ENCODE measurements around the gene IL1A. TPM values are rescaled to one million over a fixed set of nuclear protein-coding genes. Genes with fewer than 3 reads are reported as not detected.

Gene IL1A
- total RNA-seq, 2 experiments from 2014 or later, result not detected

GRCh38 chr2:112728378-112729175 is 55.7 kb downstream of the IL1A start:
- no peaks in the 10 kb centered on the region for H3K9me3 ChIP-seq (ENCODE audit: control insufficient read depth in 1 of 2, insufficient read depth in 1 of 2, low read length in 2 of 2)
- Mint-ChIP-seq H3K27ac (no peak overlapping the region), H3K9me3 (no peaks in the 10 kb centered on the region), H3K4me3 (no peak overlapping the region), H3K27me3 (no peaks in the 10 kb centered on the region), H3K36me3 (ENCODE audit: low read depth) (no peaks in the 10 kb centered on the region), H3K4me1 (ENCODE audit: low read depth) (peaks cover 4% of the 10 kb centered on the region)
- H3K27ac ChIP-seq (ENCODE audit: low read depth in 1 of 2, low read length in 2 of 2), result no peak overlapping the region
- peaks cover 7% of the 10 kb centered on the region for H3K4me1 ChIP-seq (ENCODE audit: insufficient read depth, low read length)
- intact Hi-C loops (cut with DNase I, micrococcal nuclease), result no loop called here
- DNase-seq (no peak), ATAC-seq (ENCODE audit: poor library complexity) (no peak)
- no peaks in the 10 kb centered on the region for H3K27me3 ChIP-seq (ENCODE audit: control insufficient read depth in 1 of 2, insufficient read depth in 2 of 2, low read length in 2 of 2)
- ChIA-PET CTCF (interaction anchor here (0.9 to 7.6 kb wide), 2 partner anchors 102 to 126 kb away, joined by 3 to 60 read pairs; no protein-coding TSS in a partner anchor), POLR2A (no interaction called here)
- H3K36me3 ChIP-seq (ENCODE audit: insufficient read depth, low read length), result no peaks in the 10 kb centered on the region
- TF ChIP-seq, protein P1, sequence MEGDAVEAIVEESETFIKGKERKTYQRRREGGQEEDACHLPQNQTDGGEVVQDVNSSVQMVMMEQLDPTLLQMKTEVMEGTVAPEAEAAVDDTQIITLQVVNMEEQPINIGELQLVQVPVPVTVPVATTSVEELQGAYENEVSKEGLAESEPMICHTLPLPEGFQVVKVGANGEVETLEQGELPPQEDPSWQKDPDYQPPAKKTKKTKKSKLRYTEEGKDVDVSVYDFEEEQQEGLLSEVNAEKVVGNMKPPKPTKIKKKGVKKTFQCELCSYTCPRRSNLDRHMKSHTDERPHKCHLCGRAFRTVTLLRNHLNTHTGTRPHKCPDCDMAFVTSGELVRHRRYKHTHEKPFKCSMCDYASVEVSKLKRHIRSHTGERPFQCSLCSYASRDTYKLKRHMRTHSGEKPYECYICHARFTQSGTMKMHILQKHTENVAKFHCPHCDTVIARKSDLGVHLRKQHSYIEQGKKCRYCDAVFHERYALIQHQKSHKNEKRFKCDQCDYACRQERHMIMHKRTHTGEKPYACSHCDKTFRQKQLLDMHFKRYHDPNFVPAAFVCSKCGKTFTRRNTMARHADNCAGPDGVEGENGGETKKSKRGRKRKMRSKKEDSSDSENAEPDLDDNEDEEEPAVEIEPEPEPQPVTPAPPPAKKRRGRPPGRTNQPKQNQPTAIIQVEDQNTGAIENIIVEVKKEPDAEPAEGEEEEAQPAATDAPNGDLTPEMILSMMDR (IDR thresholded peaks at IDR 0.05), result no peak
- no peak overlapping the region for H3K4me3 ChIP-seq (ENCODE audit: low read length)

GRCh38 chr2:112728029-112728362 is 56.3 kb downstream of the IL1A start:
- Histone ChIP-seq H3K4me1 (ENCODE audit: insufficient read depth, low read length) (peaks cover 7% of the 10 kb centered on the region), H3K4me3 (ENCODE audit: low read length) (no peak overlapping the region), H3K27ac (ENCODE audit: low read depth in 1 of 2, low read length in 2 of 2) (no peak overlapping the region), H3K9me3 (ENCODE audit: control insufficient read depth in 1 of 2, insufficient read depth in 1 of 2, low read length in 2 of 2) (no peaks in the 10 kb centered on the region), H3K27me3 (ENCODE audit: control insufficient read depth in 1 of 2, insufficient read depth in 2 of 2, low read length in 2 of 2) (no peaks in the 10 kb centered on the region), H3K36me3 (ENCODE audit: insufficient read depth, low read length) (no peaks in the 10 kb centered on the region)
- Mint-ChIP-seq H3K27ac (no peak overlapping the region), H3K9me3 (no peaks in the 10 kb centered on the region), H3K4me3 (no peak overlapping the region), H3K36me3 (ENCODE audit: low read depth) (no peaks in the 10 kb centered on the region), H3K4me1 (ENCODE audit: low read depth) (peaks cover 4% of the 10 kb centered on the region), H3K27me3 (no peaks in the 10 kb centered on the region)
- intact Hi-C loops (cut with DNase I, micrococcal nuclease), result no loop called here
- TF ChIP-seq, protein P1 (IDR thresholded peaks at IDR 0.05), result no peak
- no peak for DNase-seq
- ATAC-seq (ENCODE audit: poor library complexity), result no peak
- ChIA-PET CTCF (interaction anchor here (0.9 to 7.6 kb wide), 3 partner anchors 22 to 126 kb away, joined by 3 to 60 read pairs (median 6); no protein-coding TSS in a partner anchor), POLR2A (no interaction called here)

GRCh38 chr2:112727276-112728028 is 56.8 kb downstream of the IL1A start:
- H3K4me3 ChIP-seq (ENCODE audit: low read length), result no peak overlapping the region
- intact Hi-C loops (cut with DNase I, micrococcal nuclease), result loop anchor here (2.0 kb wide), 2 partner anchors 37 to 247 kb away; no protein-coding TSS in a partner anchor
- ATAC-seq (ENCODE audit: poor library complexity) (no peak), DNase-seq (peak in 1 of 14 experiments; percentile 19)
- Mint-ChIP-seq H3K27me3 (no peaks in the 10 kb centered on the region), H3K9me3 (no peaks in the 10 kb centered on the region), H3K36me3 (ENCODE audit: low read depth) (no peaks in the 10 kb centered on the region), H3K4me3 (no peak overlapping the region), H3K27ac (no peak overlapping the region), H3K4me1 (ENCODE audit: low read depth) (peaks cover 4% of the 10 kb centered on the region)
- H3K4me1 ChIP-seq (ENCODE audit: insufficient read depth, low read length), result peaks cover 7% of the 10 kb centered on the region
- TF ChIP-seq, protein P1 (IDR thresholded peaks at IDR 0.05), result no peak
- H3K9me3 ChIP-seq (ENCODE audit: control insufficient read depth in 1 of 2, insufficient read depth in 1 of 2, low read length in 2 of 2), result no peaks in the 10 kb centered on the region
- CTCF ChIA-PET, result interaction anchor here (0.7 to 7.6 kb wide), 12 partner anchors 21 to 248 kb away, joined by 3 to 60 read pairs (median 4); no protein-coding TSS in a partner anchor
- H3K36me3 ChIP-seq (ENCODE audit: insufficient read depth, low read length), result no peaks in the 10 kb centered on the region
- no peak overlapping the region for H3K27ac ChIP-seq (ENCODE audit: low read depth in 1 of 2, low read length in 2 of 2)
- POLR2A ChIA-PET, result no interaction called here
- H3K27me3 ChIP-seq (ENCODE audit: control insufficient read depth in 1 of 2, insufficient read depth in 2 of 2, low read length in 2 of 2), result no peaks in the 10 kb centered on the region
